H9 (cell line): ENCODE results near the gene CRLF3. TPM values are rescaled to one million over a fixed set of nuclear protein-coding genes. Genes with fewer than 3 reads are reported as not detected.

Experiments
- DNase-seq: peaks from one replicate; pipeline ENCODE4 v3.0.0-alpha.2; 2017
- H2AFZ ChIP-seq: one replicate; pipeline ENCODE4 v1.6.1; 2013; ENCODE audit warnings: mild to moderate bottlenecking, low read length, control low read depth, moderate library complexity
- H2AK5ac ChIP-seq: 2 replicates; pipeline ENCODE4 v1.6.1; 2013; ENCODE audit warnings: low read length, control low read depth, mixed read lengths; ENCODE audit not compliant: insufficient read length
- H2BK120ac ChIP-seq: one replicate; pipeline ENCODE4 v1.6.1; 2013; ENCODE audit warnings: low read depth, mild to moderate bottlenecking, low read length, control low read depth, inconsistent platforms; ENCODE audit not compliant: poor library complexity, severe bottlenecking
- H2BK12ac ChIP-seq: 2 replicates; pipeline ENCODE4 v1.6.1; 2013; ENCODE audit warnings: low read length, control low read depth, mixed read lengths, low read depth; ENCODE audit not compliant: insufficient read length
- H2BK15ac ChIP-seq: 2 replicates; pipeline ENCODE4 v1.6.1; 2013; ENCODE audit warnings: low read depth, low read length, control low read depth
- H2BK20ac ChIP-seq: one replicate; pipeline ENCODE4 v1.6.1; 2013; ENCODE audit warnings: low read depth, mild to moderate bottlenecking, low read length, control low read depth, inconsistent platforms; ENCODE audit not compliant: poor library complexity, severe bottlenecking
- H2BK5ac ChIP-seq: 2 replicates; pipeline ENCODE4 v1.6.1; 2013; ENCODE audit warnings: low read length, control low read depth, mixed read lengths; ENCODE audit not compliant: insufficient read length
- H3K14ac ChIP-seq: 2 replicates; pipeline ENCODE4 v1.6.1; 2013; ENCODE audit warnings: low read length, control low read depth; ENCODE audit not compliant: insufficient read depth
- H3K18ac ChIP-seq: 2 replicates; pipeline ENCODE4 v1.6.1; 2013; ENCODE audit warnings: low read depth, mild to moderate bottlenecking, mixed read lengths, low read length, control low read depth; ENCODE audit not compliant: insufficient read length
- H3K23ac ChIP-seq: 2 replicates; pipeline ENCODE4 v1.6.1; 2013; ENCODE audit warnings: low read length, control low read depth, mixed read lengths, low read depth; ENCODE audit not compliant: insufficient read length
- H3K23me2 ChIP-seq: 2 replicates; pipeline ENCODE4 v1.6.1; 2013; ENCODE audit warnings: low read depth, mild to moderate bottlenecking, mixed read lengths, low read length, control low read depth; ENCODE audit not compliant: insufficient read length, poor library complexity, severe bottlenecking
- H3K27ac ChIP-seq: 2 replicates; pipeline ENCODE4 v1.5.1; 2013; ENCODE audit warnings: low read length, control low read depth, mixed read lengths, low read depth; ENCODE audit not compliant: insufficient read length
- H3K27me3 ChIP-seq: 2 replicates; pipeline ENCODE4 v1.6.1; 2013; ENCODE audit warnings: low read length, control low read depth, inconsistent platforms; ENCODE audit not compliant: insufficient read depth
- H3K4ac ChIP-seq: 2 replicates; pipeline ENCODE4 v1.6.1; 2013; ENCODE audit warnings: low read depth, mild to moderate bottlenecking, control low read depth, inconsistent platforms, low read length, moderate library complexity
- H3K4me1 ChIP-seq: 2 replicates; pipeline ENCODE4 v1.6.1; 2013; ENCODE audit warnings: low read length, control low read depth, inconsistent platforms; ENCODE audit not compliant: insufficient read depth
- H3K4me2 ChIP-seq: 2 replicates; pipeline ENCODE4 v1.6.1; 2013; ENCODE audit warnings: low read length, control low read depth, mixed read lengths; ENCODE audit not compliant: insufficient read length, insufficient read depth
- H3K56ac ChIP-seq: 2 replicates; pipeline ENCODE4 v1.6.1; 2013; ENCODE audit warnings: low read depth, mild to moderate bottlenecking, mixed read lengths, low read length, control low read depth; ENCODE audit not compliant: insufficient read length
- H3K79me1 ChIP-seq: 2 replicates; pipeline ENCODE4 v1.6.1; 2013; ENCODE audit warnings: low read depth, mild to moderate bottlenecking, moderate library complexity, low read length, control low read depth, inconsistent platforms; ENCODE audit not compliant: insufficient read depth, poor library complexity, severe bottlenecking
- H3K79me2 ChIP-seq: 2 replicates; pipeline ENCODE4 v1.6.1; 2013; ENCODE audit warnings: low read length, control low read depth, inconsistent platforms; ENCODE audit not compliant: insufficient read depth
- H3K9ac ChIP-seq: 2 replicates; pipeline ENCODE4 v1.6.1; 2013; ENCODE audit warnings: low read length, control low read depth, mixed read lengths; ENCODE audit not compliant: insufficient read length; ENCODE audit errors: extremely low read depth
- H3K9me3 ChIP-seq: one replicate; pipeline ENCODE4 v1.6.1; 2013; ENCODE audit warnings: low read depth, low read length, inconsistent platforms; ENCODE audit not compliant: control insufficient read depth
- H3T11ph ChIP-seq: one replicate; pipeline ENCODE4 v1.6.1; 2013; ENCODE audit warnings: mild to moderate bottlenecking, low read length, control low read depth, inconsistent platforms
- H4K20me1 ChIP-seq: one replicate; pipeline ENCODE4 v1.6.1; 2013; ENCODE audit not compliant: control insufficient read depth, insufficient read length, insufficient read depth
- H4K5ac ChIP-seq: 2 replicates; pipeline ENCODE4 v1.6.1; 2013; ENCODE audit warnings: low read depth, mild to moderate bottlenecking, mixed read lengths, low read length, control low read depth; ENCODE audit not compliant: insufficient read length
- H4K8ac ChIP-seq: replicated peaks from 2 replicates; pipeline ENCODE4 v1.6.1; 2013; ENCODE audit warnings: low read length, control low read depth, mixed read lengths, low read depth; ENCODE audit not compliant: insufficient read length
- H4K91ac ChIP-seq: 2 replicates; pipeline ENCODE4 v1.6.1; 2013; ENCODE audit warnings: low read depth, mild to moderate bottlenecking, moderate library complexity, mixed read lengths, low read length, control low read depth; ENCODE audit not compliant: insufficient read length
- H3K27ac Mint-ChIP-seq, 3 experiments: 2 replicates in 2 of 3; 3 replicates in 1 of 3; pipeline ENCODE4 v1.8.0; 2020 to 2021; ENCODE audit warnings: mixed read lengths in 3 of 3, mild to moderate bottlenecking in 1 of 3, moderate library complexity in 1 of 3
- H3K27me3 Mint-ChIP-seq: 2 replicates; pipeline ENCODE4 v1.8.0; 2021; ENCODE audit warnings: low read depth, mild to moderate bottlenecking, moderate library complexity, mixed read lengths
- H3K36me3 Mint-ChIP-seq, 3 experiments: 2 replicates in 2 of 3; 3 replicates in 1 of 3; pipeline ENCODE4 v1.8.0; 2020 to 2021; ENCODE audit warnings: low read depth in 3 of 3, mixed read lengths in 3 of 3; ENCODE audit not compliant: insufficient read depth in 1 of 3
- H3K4me1 Mint-ChIP-seq, 2 experiments: 2 replicates each; pipeline ENCODE4 v1.8.0; 2020; ENCODE audit warnings: mixed read lengths in 2 of 2
- H3K4me3 Mint-ChIP-seq, 2 experiments: 2 replicates in 1 of 2; 3 replicates in 1 of 2; pipeline ENCODE4 v1.8.0; 2020 to 2021; ENCODE audit warnings: mild to moderate bottlenecking in 2 of 2, mixed read lengths in 2 of 2, moderate library complexity in 1 of 2
- H3K9me3 Mint-ChIP-seq, 2 experiments: 2 replicates in 1 of 2; 3 replicates in 1 of 2; pipeline ENCODE4 v1.8.0; 2020; ENCODE audit warnings: mild to moderate bottlenecking in 2 of 2, mixed read lengths in 2 of 2, moderate library complexity in 1 of 2
- WGBS: extraction: QIAGEN DNeasy Blood & Tissue Kit; methylation state at CpG from one replicate; pipeline ENCODE4 v1.1.7; 2013; ENCODE audit warnings: missing lambda C conversion rate, low lambda C conversion rate, mixed read lengths; ENCODE audit not compliant: insufficient read length; ENCODE audit errors: extremely low coverage; 5-methylcytosine and 5-hydroxymethylcytosine counted together
- total RNA-seq: library from RNA; stranded (reverse); gene quantifications from 2 replicates; pipeline ENCODE4 v1.2.1, GENCODE V29; 2021
- TF ChIP-seq, protein P1 (sequence below): fragments of 200-600 bp; sonication (generic); conservative IDR thresholded peaks from 3 replicates; pipeline ENCODE4 v1.8.0; 2021; ENCODE audit warnings: antibody characterized with exemption, mild to moderate bottlenecking

Gene CRLF3
- total RNA-seq, 1 experiment from 2014 or later, result 18.1 TPM

DNA sequence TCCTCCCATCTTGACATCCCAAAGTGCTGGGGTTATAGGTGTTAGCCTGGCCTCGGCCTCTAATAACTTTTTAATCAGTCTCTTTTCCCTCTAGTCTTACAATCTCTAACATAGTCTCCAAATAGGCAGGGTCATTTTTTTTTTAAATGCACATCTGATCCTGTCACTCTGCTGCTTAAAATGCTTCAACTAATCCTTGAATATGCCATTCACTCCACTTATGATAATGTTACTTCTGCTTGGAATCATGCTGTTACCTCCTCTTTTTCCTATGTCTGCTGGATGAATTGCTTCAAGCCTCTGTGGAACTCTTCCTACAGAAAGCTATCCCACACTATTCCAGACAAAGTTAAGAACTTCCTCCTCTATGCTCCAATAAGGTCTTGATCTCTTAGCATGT, 22.8 kb downstream of the CRLF3 start:
- H3K9ac ChIP-seq, result no peak overlapping the region
- H3K4me1 ChIP-seq, result no peaks in the 10 kb centered on the region
- no peaks in the 10 kb centered on the region for H3K9me3 ChIP-seq
- H2BK12ac ChIP-seq, result no peak overlapping the region
- H3T11ph ChIP-seq, result no peak overlapping the region
- H2BK20ac ChIP-seq, result no peak overlapping the region
- no peak overlapping the region for H3K27ac ChIP-seq
- H4K20me1 ChIP-seq, result no peaks in the 10 kb centered on the region
- no peaks in the 10 kb centered on the region for H3K27me3 ChIP-seq
- H2AFZ ChIP-seq, result no peak overlapping the region
- DNase-seq, result no peak
- H3K18ac ChIP-seq, result no peak overlapping the region
- Mint-ChIP-seq H3K27ac (no peak overlapping the region), H3K27me3 (no peaks in the 10 kb centered on the region), H3K4me3 (no peak overlapping the region), H3K36me3 (peaks cover 39 to 65% (median 58%) of the 10 kb centered on the region in 3 experiments), H3K4me1 (peaks cover 8 to 10% of the 10 kb centered on the region in 2 experiments), H3K9me3 (no peaks in the 10 kb centered on the region)
- H3K23me2 ChIP-seq, result no peaks in the 10 kb centered on the region
- no peak overlapping the region for H2BK5ac ChIP-seq
- H2AK5ac ChIP-seq, result no peak overlapping the region
- no peak overlapping the region for H3K56ac ChIP-seq
- no peaks in the 10 kb centered on the region for H3K79me2 ChIP-seq
- H3K14ac ChIP-seq, result no peak overlapping the region
- no CpG with 5 or more reads among the region's 1 CpG for WGBS
- H2BK15ac ChIP-seq, result no peak overlapping the region
- no peak overlapping the region for H2BK120ac ChIP-seq
- no peak overlapping the region for H4K8ac ChIP-seq
- no peak overlapping the region for H4K91ac ChIP-seq
- TF ChIP-seq, protein P1, sequence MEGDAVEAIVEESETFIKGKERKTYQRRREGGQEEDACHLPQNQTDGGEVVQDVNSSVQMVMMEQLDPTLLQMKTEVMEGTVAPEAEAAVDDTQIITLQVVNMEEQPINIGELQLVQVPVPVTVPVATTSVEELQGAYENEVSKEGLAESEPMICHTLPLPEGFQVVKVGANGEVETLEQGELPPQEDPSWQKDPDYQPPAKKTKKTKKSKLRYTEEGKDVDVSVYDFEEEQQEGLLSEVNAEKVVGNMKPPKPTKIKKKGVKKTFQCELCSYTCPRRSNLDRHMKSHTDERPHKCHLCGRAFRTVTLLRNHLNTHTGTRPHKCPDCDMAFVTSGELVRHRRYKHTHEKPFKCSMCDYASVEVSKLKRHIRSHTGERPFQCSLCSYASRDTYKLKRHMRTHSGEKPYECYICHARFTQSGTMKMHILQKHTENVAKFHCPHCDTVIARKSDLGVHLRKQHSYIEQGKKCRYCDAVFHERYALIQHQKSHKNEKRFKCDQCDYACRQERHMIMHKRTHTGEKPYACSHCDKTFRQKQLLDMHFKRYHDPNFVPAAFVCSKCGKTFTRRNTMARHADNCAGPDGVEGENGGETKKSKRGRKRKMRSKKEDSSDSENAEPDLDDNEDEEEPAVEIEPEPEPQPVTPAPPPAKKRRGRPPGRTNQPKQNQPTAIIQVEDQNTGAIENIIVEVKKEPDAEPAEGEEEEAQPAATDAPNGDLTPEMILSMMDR, result no peak
- H3K23ac ChIP-seq, result no peak overlapping the region
- no peak overlapping the region for H3K4me2 ChIP-seq
- H3K79me1 ChIP-seq, result peaks cover 3% of the 10 kb centered on the region
- H3K4ac ChIP-seq, result no peak overlapping the region
- H4K5ac ChIP-seq, result no peak overlapping the region
